ENCODE measurements around the gene HOXA11. TPM values are rescaled to one million over a fixed set of nuclear protein-coding genes. Genes with fewer than 3 reads are reported as not detected.

The HOXA11 gene
- total RNA-seq, 1 experiment from 2014 or later = not detected

DNA sequence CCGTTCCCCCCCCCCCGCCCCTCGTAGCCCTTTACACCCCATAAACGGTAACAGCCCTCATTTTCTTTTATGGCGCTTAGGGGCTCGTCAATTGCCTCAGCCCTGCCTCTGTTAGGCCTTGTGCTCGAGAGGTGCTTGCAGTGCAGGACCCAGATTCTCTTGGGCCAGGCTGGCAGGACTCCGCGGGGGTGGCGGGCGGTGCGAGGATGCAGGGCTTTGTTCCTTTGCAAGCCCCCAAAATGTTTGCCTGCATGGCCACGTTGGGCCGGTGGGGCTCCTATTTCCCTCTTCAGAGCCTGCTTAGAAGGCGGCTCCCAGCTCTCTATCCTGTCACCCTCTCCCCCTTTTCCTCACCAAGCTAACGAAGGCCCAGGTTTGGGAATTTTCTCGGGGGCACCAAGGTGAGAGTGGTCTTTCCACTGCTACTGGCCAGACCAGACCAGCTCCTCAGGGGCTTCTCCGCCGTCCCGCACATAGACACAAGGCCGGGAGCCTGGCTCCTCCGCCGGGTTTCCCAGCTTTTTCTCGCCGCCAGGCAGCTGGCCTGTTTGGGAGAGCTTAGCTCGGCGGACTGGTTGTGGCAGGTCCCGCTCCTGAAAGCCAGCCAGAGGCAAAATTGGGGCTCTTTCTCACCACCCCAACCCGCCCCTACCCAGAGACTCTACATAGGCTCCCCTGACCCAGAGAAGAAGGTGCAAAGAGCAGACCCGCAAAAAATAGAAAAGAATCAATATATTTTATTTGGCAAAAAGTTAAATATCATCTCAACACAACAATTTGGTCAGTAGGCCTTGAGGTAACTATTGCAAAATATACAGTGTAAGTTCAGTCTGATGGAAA lies 23.1 kb downstream of the HOXA11 start:
- H3K9ac ChIP-seq (ENCODE audit: extremely low read depth, insufficient read length, low read length) = no peak overlapping the region
- TF ChIP-seq CTCF (conservative IDR thresholded peaks at IDR 0.05) = no peak
- H2BK15ac ChIP-seq (ENCODE audit: low read depth, low read length) = no peak overlapping the region

More for the DNA sequence above, 23.1 kb downstream of the HOXA11 start:
- Mint-ChIP-seq H3K4me1 (peaks cover 0 to 9% of the 10 kb centered on the region in 2 experiments; a peak in 3 of 4 replicates), H3K27me3 (ENCODE audit: low read depth) (peaks cover 98% of the 10 kb centered on the region), H3K27ac (no peak overlapping the region), H3K4me3 (no peak overlapping the region), H3K36me3 (ENCODE audit: insufficient read depth in 1 of 3, low read depth in 3 of 3) (no peaks in the 10 kb centered on the region; a peak in 1 of 7 replicates), H3K9me3 (peaks cover 10 to 12% of the 10 kb centered on the region in 2 experiments)
- no peaks in the 10 kb centered on the region for H3K79me2 ChIP-seq (ENCODE audit: insufficient read depth, low read length)
- no CpG with 5 or more reads among the region's 30 CpGs for WGBS (ENCODE audit: extremely low coverage, insufficient read length, low lambda C conversion rate)
- no peak overlapping the region for H4K5ac ChIP-seq (ENCODE audit: insufficient read length, low read depth, low read length)
- no peaks in the 10 kb centered on the region for H3K9me3 ChIP-seq (ENCODE audit: control insufficient read depth, low read depth, low read length)
- H3K23me2 ChIP-seq (ENCODE audit: insufficient read length, low read depth, low read length, poor library complexity, severe bottlenecking) = no peaks in the 10 kb centered on the region
- no peaks in the 10 kb centered on the region for H4K20me1 ChIP-seq (ENCODE audit: control insufficient read depth, insufficient read depth, insufficient read length)
- H3K23ac ChIP-seq (ENCODE audit: insufficient read length, low read depth, low read length) = no peak overlapping the region
- H3K79me1 ChIP-seq (ENCODE audit: insufficient read depth, low read depth, low read length, poor library complexity, severe bottlenecking) = no peaks in the 10 kb centered on the region
- no peak overlapping the region for H4K8ac ChIP-seq (replicated peaks; ENCODE audit: insufficient read length, low read depth, low read length)
- no peak overlapping the region for H3K4ac ChIP-seq (ENCODE audit: low read depth, low read length)
- H2BK5ac ChIP-seq (ENCODE audit: insufficient read length, low read length) = no peak overlapping the region
- no peaks in the 10 kb centered on the region for H3K4me1 ChIP-seq (ENCODE audit: insufficient read depth, low read length)
- peak; percentile 35 for DNase-seq
- no peak overlapping the region for H2AK5ac ChIP-seq (ENCODE audit: insufficient read length, low read length)
- no peak overlapping the region for H3T11ph ChIP-seq (ENCODE audit: low read length)
- H3K27ac ChIP-seq (ENCODE audit: insufficient read length, low read depth, low read length) = no peak overlapping the region
- peaks cover 97% of the 10 kb centered on the region for H3K27me3 ChIP-seq (ENCODE audit: insufficient read depth, low read length)
- H3K56ac ChIP-seq (ENCODE audit: insufficient read length, low read depth, low read length) = no peak overlapping the region
- H2BK12ac ChIP-seq (ENCODE audit: insufficient read length, low read depth, low read length) = no peak overlapping the region
- no peak overlapping the region for H2AFZ ChIP-seq (ENCODE audit: low read length)
- no peak overlapping the region for H2BK20ac ChIP-seq (ENCODE audit: low read depth, low read length, poor library complexity, severe bottlenecking)
- no peak overlapping the region for H4K91ac ChIP-seq (ENCODE audit: insufficient read length, low read depth, low read length)
- no peak overlapping the region for H2BK120ac ChIP-seq (ENCODE audit: low read depth, low read length, poor library complexity, severe bottlenecking)
- H3K14ac ChIP-seq (ENCODE audit: insufficient read depth, low read length) = no peak overlapping the region
- H3K18ac ChIP-seq (ENCODE audit: insufficient read length, low read depth, low read length) = no peak overlapping the region
- H3K4me2 ChIP-seq (ENCODE audit: insufficient read depth, insufficient read length, low read length) = no peak overlapping the region

Measured in H9 (cell line).